ENCODE measurements around the gene B3GLCT. TPM values are rescaled to one million over a fixed set of nuclear protein-coding genes. Genes with fewer than 3 reads are reported as not detected.

B3GLCT gene
- total RNA-seq, 1 experiment from 2014 or later: 3.2 TPM

GRCh38 chr13:31179241-31179640 is 20.5 kb upstream of the B3GLCT start:
- H3K36me3 ChIP-seq (ENCODE audit: low read depth, low read length): no peaks in the 10 kb centered on the region
- ATAC-seq: no peak
- no peaks in the 10 kb centered on the region for H3K4me1 ChIP-seq (ENCODE audit: insufficient read depth, low read length)
- H3K4me2 ChIP-seq (ENCODE audit: low read length): no peak overlapping the region
- intact Hi-C loops (cut with micrococcal nuclease): no loop called here
- H2AFZ ChIP-seq (ENCODE audit: low read length): no peak overlapping the region
- ChIA-PET POLR2A (ENCODE audit: unreplicated experiment) (no interaction called here), CTCF (no interaction called here)
- H4K20me1 ChIP-seq (ENCODE audit: low read length): no peaks in the 10 kb centered on the region
- TF ChIP-seq CTCF (conservative IDR thresholded peaks at IDR 0.05; ENCODE audit: low read depth, low read length) (no peak), EZH2 (IDR thresholded peaks at IDR 0.05; ENCODE audit: low read length, unreplicated experiment) (no peak), EZH2phosphoT487 (IDR thresholded peaks at IDR 0.05; ENCODE audit: borderline replicate concordance, low read length) (no peak)
- H3K4me3 ChIP-seq (ENCODE audit: low read length): no peak overlapping the region
- H3K9ac ChIP-seq (ENCODE audit: low read length): no peak overlapping the region
- no peaks in the 10 kb centered on the region for H3K9me3 ChIP-seq (ENCODE audit: low read length)
- H3K9me2 ChIP-seq (replicated peaks; ENCODE audit: low read length): no peaks in the 10 kb centered on the region
- no peaks in the 10 kb centered on the region for H3K27me3 ChIP-seq (ENCODE audit: low read length)
- no peak overlapping the region for H3K27ac ChIP-seq (ENCODE audit: low read length)
- no peaks in the 10 kb centered on the region for H3K79me2 ChIP-seq (ENCODE audit: low read length)
- no peaks in the 10 kb centered on the region for H3F3A ChIP-seq (ENCODE audit: low read length, unreplicated experiment)
- BruUV-seq (replicated peaks): no TSS peak
- no peak for DNase-seq

- POLR2A ChIA-PET (ENCODE audit: unreplicated experiment): no interaction called here
- no peak for ATAC-seq
- H3K9me3 ChIP-seq (ENCODE audit: low read length): no peaks in the 10 kb centered on the region
- no peak overlapping the region for H3K9ac ChIP-seq (ENCODE audit: low read length)
- H3K9me2 ChIP-seq (replicated peaks; ENCODE audit: low read length): no peaks in the 10 kb centered on the region
- TF ChIP-seq EZH2 (IDR thresholded peaks at IDR 0.05; ENCODE audit: low read length, unreplicated experiment) (no peak), CTCF (conservative IDR thresholded peaks at IDR 0.05; ENCODE audit: low read depth, low read length) (no peak), EZH2phosphoT487 (IDR thresholded peaks at IDR 0.05; ENCODE audit: borderline replicate concordance, low read length) (no peak)
- no peaks in the 10 kb centered on the region for H3K36me3 ChIP-seq (ENCODE audit: low read depth, low read length)
- H3K4me1 ChIP-seq (ENCODE audit: insufficient read depth, low read length): no peaks in the 10 kb centered on the region
- H3K27me3 ChIP-seq (ENCODE audit: low read length): no peaks in the 10 kb centered on the region
- H3K79me2 ChIP-seq (ENCODE audit: low read length): no peaks in the 10 kb centered on the region
- BruUV-seq (replicated peaks): no TSS peak
- H3K4me2 ChIP-seq (ENCODE audit: low read length): no peak overlapping the region
- H2AFZ ChIP-seq (ENCODE audit: low read length): no peak overlapping the region
- DNase-seq: no peak
- CTCF ChIA-PET: no interaction called here
- H3K27ac ChIP-seq (ENCODE audit: low read length): no peak overlapping the region
- no peak overlapping the region for H3K4me3 ChIP-seq (ENCODE audit: low read length)
- intact Hi-C loops (cut with micrococcal nuclease): no loop called here
- H3F3A ChIP-seq (ENCODE audit: low read length, unreplicated experiment): no peaks in the 10 kb centered on the region
- H4K20me1 ChIP-seq (ENCODE audit: low read length): no peaks in the 10 kb centered on the region
Observed at GRCh38 chr13:31179754-31180153, 20.0 kb upstream of the B3GLCT start.

- H3K4me1 ChIP-seq (ENCODE audit: insufficient read depth, low read length): no peaks in the 10 kb centered on the region
- no peaks in the 10 kb centered on the region for H3K79me2 ChIP-seq (ENCODE audit: low read length)
- H3K27me3 ChIP-seq (ENCODE audit: low read length): no peaks in the 10 kb centered on the region
- ChIA-PET POLR2A (ENCODE audit: unreplicated experiment) (no interaction called here), CTCF (no interaction called here)
- H3F3A ChIP-seq (ENCODE audit: low read length, unreplicated experiment): no peaks in the 10 kb centered on the region
- H3K9me3 ChIP-seq (ENCODE audit: low read length): no peaks in the 10 kb centered on the region
- ATAC-seq (no peak), DNase-seq (no peak)
- no TSS peak for BruUV-seq (replicated peaks)
- no peak overlapping the region for H3K27ac ChIP-seq (ENCODE audit: low read length)
- no peak overlapping the region for H3K4me2 ChIP-seq (ENCODE audit: low read length)
- no peak overlapping the region for H2AFZ ChIP-seq (ENCODE audit: low read length)
- TF ChIP-seq EZH2phosphoT487 (IDR thresholded peaks at IDR 0.05; ENCODE audit: borderline replicate concordance, low read length) (no peak), CTCF (conservative IDR thresholded peaks at IDR 0.05; ENCODE audit: low read depth, low read length) (no peak), EZH2 (IDR thresholded peaks at IDR 0.05; ENCODE audit: low read length, unreplicated experiment) (no peak)
- no peaks in the 10 kb centered on the region for H3K36me3 ChIP-seq (ENCODE audit: low read depth, low read length)
- H3K9ac ChIP-seq (ENCODE audit: low read length): no peak overlapping the region
- intact Hi-C loops (cut with micrococcal nuclease): no loop called here
- H4K20me1 ChIP-seq (ENCODE audit: low read length): no peaks in the 10 kb centered on the region
- H3K4me3 ChIP-seq (ENCODE audit: low read length): no peak overlapping the region
- no peaks in the 10 kb centered on the region for H3K9me2 ChIP-seq (replicated peaks; ENCODE audit: low read length)
Observed at GRCh38 chr13:31182987-31183386, 16.8 kb upstream of the B3GLCT start.

Data from PC-3 (cell line).